HL-60 (cell line): ENCODE data around the gene SH2B2. TPM values are rescaled to one million over a fixed set of nuclear protein-coding genes. Genes with fewer than 3 reads are reported as not detected.
"Not testable (repeated sequence)": the region's sequence is repeated elsewhere in the genome, so short reads cannot be mapped to it uniquely, and the experiment has no call there.

Source experiments
- DNase-seq, 2 experiments: peaks; one replicate each; pipeline ENCODE4 v3.0.0-alpha.2; 2010 to 2020; ENCODE audit warnings: low read depth in 1 of 2, low spot score in 1 of 2
- H3K27ac ChIP-seq: fragments of 250-450 bp; sonication (Bioruptor Pico); replicated peaks from 2 replicates; pipeline ENCODE4 v1.5.1; 2020; ENCODE audit warnings: mild to moderate bottlenecking, moderate library complexity
- H3K27me3 ChIP-seq: fragments of 250-450 bp; sonication (Bioruptor Pico); 2 replicates; pipeline ENCODE4 v1.5.1; 2021; ENCODE audit warnings: mild to moderate bottlenecking, moderate library complexity; ENCODE audit not compliant: insufficient read depth, poor library complexity, severe bottlenecking
- H3K4me3 ChIP-seq: replicated peaks from 2 replicates; pipeline ENCODE4 v1.5.1; 2011; ENCODE audit warnings: mild to moderate bottlenecking, control low read depth, low read length; ENCODE audit not compliant: insufficient read depth
- GABPA ChIP-seq: IDR thresholded peaks from 2 replicates; pipeline ENCODE4 v1.6.1; 2012; ENCODE audit warnings: low read depth
- POLR2AphosphoS5 ChIP-seq: IDR thresholded peaks from 2 replicates; pipeline ENCODE4 v1.6.1; 2012; ENCODE audit warnings: low read depth
- microRNA-seq: library from miRNA; unstranded; fragments of <30 nt; microRNA quantifications from one replicate; pipeline ENCODE4, GENCODE V29; 2018

SH2B2 gene

DNA sequence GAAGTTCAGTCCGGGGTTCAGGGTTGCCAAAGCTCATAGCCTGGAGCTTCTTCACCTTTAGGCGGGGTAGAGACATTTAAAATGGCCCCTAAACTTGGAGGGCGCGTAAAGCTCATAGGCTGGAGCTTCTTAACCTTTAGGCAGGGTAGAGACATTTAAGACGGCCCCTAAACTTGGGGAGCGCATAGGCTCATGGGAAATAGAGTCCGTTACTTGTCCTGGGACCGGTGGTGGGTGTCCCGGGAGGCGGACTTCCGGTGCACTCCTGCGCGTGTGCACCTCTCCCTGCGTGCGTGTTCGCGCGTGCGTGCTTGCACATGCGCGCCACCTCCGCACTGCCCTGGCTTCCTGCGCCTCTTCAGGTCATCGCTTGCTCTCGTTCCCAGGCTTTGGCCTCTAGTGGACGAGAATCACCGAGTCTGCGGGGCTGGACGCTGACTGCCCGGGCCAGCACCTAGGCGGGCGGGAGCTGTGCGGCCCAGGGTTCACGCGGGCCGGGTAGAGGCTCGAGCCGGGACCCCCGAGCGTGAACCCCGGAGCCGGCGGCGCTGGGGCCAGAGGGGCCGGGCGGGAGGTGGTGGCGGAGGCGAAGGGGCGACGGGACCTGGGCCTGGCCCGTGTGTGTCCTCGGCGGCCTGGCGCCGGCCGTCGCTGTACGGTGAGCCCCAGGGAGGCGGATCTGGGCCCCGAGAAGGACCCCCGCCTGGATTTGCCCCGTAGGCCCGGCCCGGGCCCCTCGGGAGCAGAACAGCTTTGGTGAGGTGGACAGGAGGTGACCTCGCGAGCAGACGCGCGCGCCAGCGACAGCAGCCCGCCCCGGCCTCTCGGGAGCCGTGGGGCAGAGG is 77.1 kb downstream of the SH2B2 start:
- not testable (repeated sequence) for H3K27me3 ChIP-seq
- peak; percentile 91 to 99 for DNase-seq
- Histone ChIP-seq H3K4me3 (peak overlapping the region; percentile 72), H3K27ac (peak overlapping the region; percentile 65)
- peak; percentile 73 for TF ChIP-seq GABPA
- peak; percentile 64; the same call in 1 of the 2 replicates for TF ChIP-seq POLR2AphosphoS5

DNA sequence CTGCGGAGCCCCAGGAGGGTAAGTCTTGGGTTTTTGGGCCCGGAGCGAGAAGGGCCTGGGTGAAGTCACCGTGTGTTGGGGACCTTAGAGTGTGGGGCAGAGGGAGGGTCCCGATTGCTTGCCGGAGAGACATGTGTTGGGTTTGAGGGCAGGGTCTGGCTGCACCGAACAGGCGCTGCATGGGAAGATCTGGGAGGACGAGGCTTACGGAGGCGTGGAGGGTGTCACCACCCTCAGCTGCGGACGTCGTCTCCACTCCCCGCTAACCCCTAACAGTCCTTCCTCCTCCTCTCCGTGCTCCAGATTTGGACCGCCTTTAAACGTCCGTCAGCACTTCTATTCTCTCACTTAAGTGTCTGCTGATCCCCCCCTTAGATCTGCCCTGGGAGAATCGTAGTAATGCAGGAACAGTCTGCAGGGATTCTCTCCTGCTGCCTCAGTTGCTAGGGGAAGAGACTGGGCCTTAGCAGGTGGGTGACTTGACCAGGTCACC is 77.8 kb downstream of the SH2B2 start:
- H3K4me3 ChIP-seq, result peak overlapping the region; percentile 72
- not testable (repeated sequence) for H3K27me3 ChIP-seq
- DNase-seq, result peak in 1 of 2 experiments; percentile 19
- peak overlapping the region; percentile 65 for H3K27ac ChIP-seq

DNA sequence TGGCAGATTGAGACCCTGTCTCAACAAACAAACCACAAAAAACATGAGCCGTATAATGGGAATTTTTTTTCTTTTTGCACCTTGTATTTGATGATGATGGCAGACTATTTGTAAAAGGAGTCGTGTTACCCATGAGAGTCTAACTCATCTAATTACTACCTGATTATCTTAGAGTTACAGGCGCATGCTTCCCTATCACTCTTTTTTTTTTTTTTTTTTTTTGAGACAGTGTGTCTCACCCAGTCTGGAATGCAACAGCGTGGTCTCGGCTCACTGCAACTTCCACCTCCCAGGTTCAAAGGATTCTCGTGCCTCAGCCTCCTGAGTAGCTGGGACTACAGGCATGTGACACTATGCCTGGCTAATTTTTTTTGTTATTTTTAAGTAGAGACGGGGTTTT is 78.7 kb downstream of the SH2B2 start:
- DNase-seq, H3K4me3 ChIP-seq, H3K27ac ChIP-seq, H3K27me3 ChIP-seq: not testable (repeated sequence)

DNA sequence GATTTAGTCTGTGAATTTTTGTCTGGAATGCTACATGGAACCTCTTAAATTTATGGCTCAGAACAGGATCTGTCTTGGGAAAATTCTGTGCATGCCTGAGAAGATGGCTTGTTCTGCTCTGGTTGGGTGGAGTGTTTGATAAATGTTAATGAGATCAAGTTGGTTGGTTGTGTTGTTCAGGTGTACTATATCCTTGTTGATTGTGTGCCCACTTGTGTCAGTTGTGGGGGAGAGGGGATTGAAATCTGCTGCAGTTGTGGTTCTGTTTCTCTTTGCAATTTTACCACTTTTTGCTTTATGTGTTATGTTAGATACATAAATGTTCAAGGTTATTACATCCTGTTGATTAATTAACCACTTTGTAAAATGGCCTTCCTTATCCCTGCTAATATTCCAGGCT is 83.4 kb downstream of the SH2B2 start:
- not testable (repeated sequence) for H3K4me3 ChIP-seq, H3K27ac ChIP-seq, DNase-seq

More for the DNA sequence above, 83.4 kb downstream of the SH2B2 start:
- H3K27me3 ChIP-seq, result not testable (repeated sequence)

Small RNA genes within 50 kb of the gene (microRNA-seq; reads per million reads assigned to microRNA genes)
- gene MIR4285, result not detected
